Measurements from ENCODE around the gene PTGS1.

GRCh38 chr9:122426723-122427122, 55.9 kb downstream of the PTGS1 start:
- TF ChIP-seq CTCF (IDR thresholded peaks at IDR 0.05), result no peak
- TF ChIP-seq POLR2A (IDR thresholded peaks at IDR 0.05), result no peak
- no peak for TF ChIP-seq EP300 (IDR thresholded peaks at IDR 0.05; ENCODE audit: low read depth)
